Measurements from ENCODE around the gene CYSTM1. TPM values are rescaled to one million over a fixed set of nuclear protein-coding genes. Genes with fewer than 3 reads are reported as not detected.
A peak's percentile ranks its signal among the peaks of the same experiment; 100 is the strongest.

Gene CYSTM1
- total RNA-seq, 2 donors from 2014 or later = 61.7 to 74.6 TPM

- intact Hi-C loops (cut with DNase I) = no loop called here
- ATAC-seq = no peak
These were observed 83.9 kb downstream of the CYSTM1 start for GRCh38 chr5:140258873-140259272.

GRCh38 chr5:140259500-140259899, 84.5 kb downstream of the CYSTM1 start:
- ATAC-seq (no peak), DNase-seq (no peak)
- intact Hi-C loops (cut with DNase I) = no loop called here

More at GRCh38 chr5:140258873-140259272, 83.9 kb downstream of the CYSTM1 start:
- DNase-seq = no peak

- intact Hi-C loops (cut with DNase I) = no loop called here
- ATAC-seq (no peak), DNase-seq (no peak)
These were observed 85.2 kb downstream of the CYSTM1 start for GRCh38 chr5:140260089-140260656.

GRCh38 chr5:140261403-140262171, 86.6 kb downstream of the CYSTM1 start:
- intact Hi-C loops (cut with DNase I) = no loop called here
- ATAC-seq = peak; percentile 97 to 98
- peak; percentile 83 for DNase-seq

GRCh38 chr5:140262221-140262620, 87.2 kb downstream of the CYSTM1 start:
- no peak for ATAC-seq
- intact Hi-C loops (cut with DNase I) = no loop called here

GRCh38 chr5:140262839-140263238, 87.9 kb downstream of the CYSTM1 start:
- intact Hi-C loops (cut with DNase I) = no loop called here
- ATAC-seq (no peak), DNase-seq (no peak)

More at GRCh38 chr5:140262221-140262620, 87.2 kb downstream of the CYSTM1 start:
- no peak for DNase-seq

- intact Hi-C loops (cut with DNase I) = no loop called here
These were observed 90.9 kb downstream of the CYSTM1 start for GRCh38 chr5:140265845-140266244.

GRCh38 chr5:140266471-140267200, 91.6 kb downstream of the CYSTM1 start:
- no peak for ATAC-seq
- DNase-seq = no peak
- intact Hi-C loops (cut with DNase I) = no loop called here

More at GRCh38 chr5:140265845-140266244, 90.9 kb downstream of the CYSTM1 start:
- DNase-seq = no peak
- no peak for ATAC-seq

- ATAC-seq (peak in 1 of 2 donors; percentile 13), DNase-seq (no peak)
- intact Hi-C loops (cut with DNase I) = no loop called here
These were observed 92.2 kb downstream of the CYSTM1 start for GRCh38 chr5:140267201-140267540.

GRCh38 chr5:140267559-140268018, 92.6 kb downstream of the CYSTM1 start:
- ATAC-seq (peak; percentile 73 to 79), DNase-seq (peak; percentile 32)
- intact Hi-C loops (cut with DNase I) = no loop called here

GRCh38 chr5:140270008-140270407, 95.0 kb downstream of the CYSTM1 start:
- intact Hi-C loops (cut with DNase I) = no loop called here
- DNase-seq (no peak), ATAC-seq (no peak)

- DNase-seq (peak; percentile 29), ATAC-seq (peak; percentile 84 to 86)
- intact Hi-C loops (cut with DNase I) = no loop called here
These were observed 98.5 kb downstream of the CYSTM1 start for GRCh38 chr5:140273401-140273877.

- intact Hi-C loops (cut with DNase I) = no loop called here
- DNase-seq (no peak), ATAC-seq (no peak)
These were observed 100.8 kb downstream of the CYSTM1 start for GRCh38 chr5:140275837-140276236.

- DNase-seq (no peak), ATAC-seq (no peak)
- intact Hi-C loops (cut with DNase I) = no loop called here
These were observed 107.3 kb downstream of the CYSTM1 start for GRCh38 chr5:140282266-140282665.

- intact Hi-C loops (cut with DNase I) = no loop called here
- ATAC-seq = no peak
- no peak for DNase-seq
These were observed 109.0 kb downstream of the CYSTM1 start for GRCh38 chr5:140284013-140284412.

GRCh38 chr5:140286424-140286823, 111.4 kb downstream of the CYSTM1 start:
- intact Hi-C loops (cut with DNase I) = no loop called here
- DNase-seq = no peak
- ATAC-seq = no peak

- no peak for ATAC-seq
- intact Hi-C loops (cut with DNase I) = no loop called here
- no peak for DNase-seq
These were observed 113.0 kb downstream of the CYSTM1 start for GRCh38 chr5:140287801-140288521.

- peak in 1 of 2 donors; percentile 20 for ATAC-seq
- DNase-seq = no peak
These were observed 117.4 kb downstream of the CYSTM1 start for GRCh38 chr5:140292212-140293036.

More at GRCh38 chr5:140292212-140293036, 117.4 kb downstream of the CYSTM1 start:
- intact Hi-C loops (cut with DNase I) = loop anchor here (10.0 kb wide), 1 partner anchor 52 kb away; the partner anchor contains the start of gene HBEGF (in 2 of the 2)

All from left cardiac atrium (tissue), 4 donors.